ENCODE measurements around the gene S100Z.
A peak's percentile ranks its signal among the peaks of the same experiment; 100 is the strongest.

S100Z gene

GRCh38 chr5:76954383-76954763 lies 104.6 kb downstream of the S100Z start:
- DNase-seq: peak in 1 of 3 donors; percentile 15

DNA sequence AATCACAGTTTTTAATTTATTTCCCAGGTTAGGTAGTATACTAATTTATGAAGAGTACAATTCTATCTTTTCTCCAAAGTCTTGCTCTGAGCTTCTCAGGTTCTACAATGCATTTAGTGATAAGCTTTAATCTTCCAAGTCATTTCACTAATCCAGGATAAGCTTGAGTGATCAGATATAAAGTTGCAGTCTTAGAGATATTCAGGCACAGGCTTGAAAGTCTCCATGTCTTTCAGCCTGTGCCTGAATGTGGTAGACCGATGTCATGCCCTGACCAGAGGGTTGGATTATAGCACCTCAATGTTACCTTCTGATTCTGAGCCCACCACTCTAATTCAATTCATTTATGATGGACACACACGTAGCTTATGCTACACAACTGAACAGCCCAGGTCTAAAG lies 106.2 kb downstream of the S100Z start:
- DNase-seq: no peak

GRCh38 chr5:76958991-76959767 lies 109.4 kb downstream of the S100Z start:
- DNase-seq: peak; percentile 66 to 84 (median 82)

DNA sequence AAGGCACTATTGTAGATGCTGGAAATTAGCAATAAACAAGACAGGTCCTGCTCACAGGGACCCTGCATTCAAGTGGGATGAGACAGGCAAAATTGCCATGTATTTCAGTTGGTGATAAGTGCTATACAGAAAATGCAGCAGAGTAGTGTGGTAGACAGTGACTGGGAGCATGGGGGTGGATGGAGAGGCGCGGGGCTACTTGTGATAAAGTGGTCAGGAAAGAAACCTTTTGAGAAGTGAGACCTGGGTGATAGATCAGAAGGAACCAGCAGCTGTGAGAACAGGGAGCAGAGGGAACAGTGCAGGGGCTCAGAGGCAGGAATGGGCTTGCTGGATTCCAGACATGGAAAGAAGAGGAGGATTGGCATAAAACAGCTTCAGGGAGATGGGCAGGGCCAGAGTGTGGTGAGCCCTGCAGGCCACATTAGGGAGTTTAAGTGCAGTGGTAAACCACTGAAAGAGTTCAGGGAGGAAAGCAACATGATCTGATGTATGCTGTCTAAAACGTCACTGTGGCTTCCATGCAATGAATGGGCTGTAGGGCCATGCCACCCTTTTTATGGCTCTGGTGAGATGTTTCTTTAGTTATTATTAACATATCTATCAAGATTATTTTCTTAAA lies 110.3 kb downstream of the S100Z start:
- DNase-seq: peak in 1 of 3 donors; percentile 11

- DNase-seq: no peak
Measured at GRCh38 chr5:76964060-76964459, 114.2 kb downstream of the S100Z start.

Data from suppressor macrophage treated with lipopolysaccharide for 1 hour (primary cell).